GM23248 (cell line): Measurements from ENCODE around the gene MYO10.

Source experiments
- EZH2 ChIP-seq: fragments of 200-600 bp; sonication (generic); IDR thresholded peaks from 2 replicates; pipeline ENCODE4 v1.6.1; 2018; ENCODE audit warnings: antibody characterized with exemption, mild to moderate bottlenecking; ENCODE audit not compliant: insufficient read depth, poor library complexity, severe bottlenecking
- EZH2phosphoT487 ChIP-seq: fragments of 200-600 bp; sonication (generic); IDR thresholded peaks from 2 replicates; pipeline ENCODE4 v1.6.1; 2018; ENCODE audit warnings: antibody characterized with exemption, moderate library complexity, mild to moderate bottlenecking, low read depth; ENCODE audit not compliant: insufficient read depth

GRCh38 chr5:16896767-16897166 is 39.3 kb downstream of the MYO10 start:
- TF ChIP-seq EZH2 (no peak), EZH2phosphoT487 (no peak)
